OCI-M2 (cell line): ENCODE results near the gene AIFM2.
"Not testable (repeated sequence)": the region's sequence is repeated elsewhere in the genome, so short reads cannot be mapped to it uniquely, and the experiment has no call there.

Experiments used
- DNase-seq: peaks from one replicate; lab custom pipeline; 2025; ENCODE audit not compliant: unreplicated experiment; lab: John Stamatoyannopoulos, UW

The AIFM2 gene

GRCh38 chr10:70123817-70124216, 8.8 kb downstream of the AIFM2 start:
- no peak for DNase-seq

GRCh38 chr10:70123166-70123565, 9.5 kb downstream of the AIFM2 start:
- DNase-seq, result not testable (repeated sequence)

GRCh38 chr10:70122742-70123141, 9.9 kb downstream of the AIFM2 start:
- no peak for DNase-seq

- DNase-seq, result no peak
Observed at GRCh38 chr10:70121281-70121949, 11.2 kb downstream of the AIFM2 start.

GRCh38 chr10:70120417-70120816, 12.2 kb downstream of the AIFM2 start:
- DNase-seq, result no peak

- no peak for DNase-seq
Observed at GRCh38 chr10:70119623-70120022, 13.0 kb downstream of the AIFM2 start.

GRCh38 chr10:70119197-70119596, 13.4 kb downstream of the AIFM2 start:
- DNase-seq, result no peak

GRCh38 chr10:70118196-70118595, 14.4 kb downstream of the AIFM2 start:
- no peak for DNase-seq

GRCh38 chr10:70117646-70118045, 15.0 kb downstream of the AIFM2 start:
- no peak for DNase-seq

GRCh38 chr10:70115948-70116682, 16.5 kb downstream of the AIFM2 start:
- no peak for DNase-seq

- DNase-seq, result no peak
Observed at GRCh38 chr10:70114902-70115301, 17.7 kb downstream of the AIFM2 start.

GRCh38 chr10:70112071-70112470, 20.6 kb downstream of the AIFM2 start:
- no peak for DNase-seq

- no peak for DNase-seq
Observed at GRCh38 chr10:70111496-70111895, 21.1 kb downstream of the AIFM2 start.

- no peak for DNase-seq
Observed at GRCh38 chr10:70109064-70109729, 23.4 kb downstream of the AIFM2 start.

GRCh38 chr10:70106958-70107791, 25.4 kb downstream of the AIFM2 start:
- no peak for DNase-seq

- DNase-seq, result no peak
Observed at GRCh38 chr10:70101668-70102067, 31.0 kb downstream of the AIFM2 start.

- DNase-seq, result not testable (repeated sequence)
Observed at GRCh38 chr10:70101068-70101562, 31.5 kb downstream of the AIFM2 start.

GRCh38 chr10:70098271-70098670, 34.4 kb downstream of the AIFM2 start:
- DNase-seq, result no peak

- DNase-seq, result no peak
Observed at GRCh38 chr10:70097459-70097858, 35.2 kb downstream of the AIFM2 start.

GRCh38 chr10:70096705-70097420, 35.8 kb downstream of the AIFM2 start:
- DNase-seq, result no peak
